CD4-positive, alpha-beta T cell treated with Interleukin-1 beta for 1 hour (primary cell): ENCODE results near the gene RYR1.
A peak's percentile ranks its signal among the peaks of the same experiment; 100 is the strongest.

Experiments
- DNase-seq, 2 donors: peaks; one replicate each; pipeline ENCODE4 v3.0.0-alpha.2; 2020 to 2022

Gene RYR1

GRCh38 chr19:38429055-38429810, 4.3 kb upstream of the RYR1 start:
- no peak for DNase-seq

- no peak for DNase-seq
These were observed 3.7 kb upstream of the RYR1 start for GRCh38 chr19:38429811-38430156.

DNA sequence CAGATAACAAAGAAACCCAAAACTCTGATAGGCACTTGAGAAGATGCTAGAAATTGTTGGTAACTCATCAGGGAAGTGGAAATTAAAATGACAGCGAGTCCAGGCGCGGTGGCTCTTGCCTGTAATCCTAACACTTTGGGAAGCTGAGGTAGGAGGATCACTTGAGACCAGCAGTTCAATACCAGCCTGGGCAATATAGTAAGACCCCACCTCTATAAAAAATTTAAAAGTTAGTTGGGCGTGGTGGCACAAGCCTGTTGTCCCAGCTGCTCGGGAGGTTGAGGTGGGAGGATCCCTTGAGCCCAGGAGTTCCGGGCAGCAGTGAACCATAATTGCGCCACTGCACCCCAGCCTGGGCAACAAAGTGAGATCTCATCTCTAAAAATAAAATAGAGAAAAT, 2.6 kb upstream of the RYR1 start:
- DNase-seq, result no peak

DNA sequence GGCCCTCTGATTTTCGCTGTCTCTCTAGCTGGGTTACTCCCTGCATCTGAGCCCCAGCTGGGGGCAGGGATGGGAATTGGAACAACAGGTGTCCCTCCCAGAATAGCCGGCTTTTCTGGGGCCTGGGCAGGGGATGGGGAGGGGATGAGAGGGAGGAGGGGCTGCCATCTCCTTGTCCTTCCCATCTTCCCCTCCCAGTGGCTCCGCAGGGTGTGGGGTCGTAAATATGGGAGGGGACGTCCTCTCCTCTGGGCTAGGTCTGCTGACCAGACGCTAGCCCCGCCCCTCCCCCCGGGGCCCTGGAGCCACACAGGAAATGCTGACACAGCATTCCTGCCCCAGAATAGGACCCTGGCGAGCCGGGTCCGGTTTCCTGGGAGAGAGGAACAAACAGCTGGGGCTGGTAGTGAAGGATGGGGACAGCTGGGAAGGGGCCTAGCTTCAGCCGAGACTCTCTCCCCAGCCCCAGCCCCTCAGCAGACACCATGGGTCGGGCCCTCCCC, 1.1 kb downstream of the RYR1 start:
- DNase-seq, result no peak

DNA sequence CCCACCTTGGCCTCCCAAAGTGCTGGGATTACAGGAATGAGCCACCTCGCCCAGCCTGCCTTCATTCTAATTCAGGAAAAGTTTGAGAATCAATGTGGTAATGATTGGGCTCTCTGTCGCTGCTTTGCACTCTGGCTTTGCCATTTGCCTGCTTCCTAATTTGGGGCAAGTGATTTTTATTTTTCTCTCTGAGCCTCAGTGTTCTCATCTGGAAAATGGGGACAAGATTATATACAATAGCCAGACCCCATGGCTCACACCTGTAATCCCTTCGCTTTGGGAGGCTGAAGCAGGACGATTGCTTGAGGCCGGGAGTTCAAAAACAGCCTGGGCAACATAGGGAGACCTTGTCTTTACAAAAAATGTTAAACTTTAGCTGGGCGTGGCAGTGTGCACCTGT, 3.8 kb downstream of the RYR1 start:
- DNase-seq, result no peak

GRCh38 chr19:38437917-38438316, 4.4 kb downstream of the RYR1 start:
- no peak for DNase-seq

- DNase-seq, result no peak
These were observed 7.1 kb downstream of the RYR1 start for GRCh38 chr19:38440592-38440991.

- no peak for DNase-seq
These were observed 8.3 kb downstream of the RYR1 start for GRCh38 chr19:38441657-38442348.

GRCh38 chr19:38442736-38443135, 9.2 kb downstream of the RYR1 start:
- no peak for DNase-seq

DNA sequence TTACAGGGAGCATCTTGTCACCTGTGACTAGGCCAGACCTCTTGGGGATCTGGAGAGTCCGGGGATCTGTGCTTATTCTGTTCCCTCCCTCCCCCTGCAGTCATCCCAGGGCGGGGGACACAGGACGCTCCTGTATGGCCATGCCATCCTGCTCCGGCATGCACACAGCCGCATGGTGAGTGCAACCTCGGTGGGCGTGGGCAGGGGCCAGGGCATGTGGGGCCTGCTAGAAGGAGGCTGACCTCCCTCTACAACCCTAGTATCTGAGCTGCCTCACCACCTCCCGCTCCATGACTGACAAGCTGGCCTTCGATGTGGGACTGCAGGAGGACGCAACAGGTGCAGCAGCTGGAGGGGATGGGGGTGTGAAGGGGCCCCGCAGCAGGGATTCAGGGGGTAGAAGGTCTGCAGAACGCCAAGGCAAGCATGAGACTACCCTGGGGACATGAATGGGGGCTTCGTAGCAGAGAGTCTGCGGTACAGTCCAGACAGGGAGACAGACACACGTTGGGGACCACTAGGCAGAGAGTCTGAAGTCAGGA, 10.0 kb downstream of the RYR1 start:
- no peak for DNase-seq

DNA sequence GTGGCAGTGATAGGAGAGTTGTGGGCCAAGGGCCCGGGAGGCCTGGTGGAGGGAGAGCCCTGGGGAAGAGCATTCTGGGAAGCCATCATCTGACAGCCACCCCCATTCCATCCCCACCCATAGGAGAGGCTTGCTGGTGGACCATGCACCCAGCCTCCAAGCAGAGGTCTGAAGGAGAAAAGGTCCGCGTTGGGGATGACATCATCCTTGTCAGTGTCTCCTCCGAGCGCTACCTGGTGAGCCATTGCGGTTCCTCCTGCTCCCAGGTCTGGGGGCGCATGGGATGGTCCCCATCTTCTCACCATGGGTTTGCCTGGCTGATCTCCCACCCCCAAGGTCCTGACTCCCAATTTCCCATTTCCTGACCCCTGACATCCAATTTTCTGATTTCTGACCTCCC, 10.5 kb downstream of the RYR1 start:
- no peak for DNase-seq

DNA sequence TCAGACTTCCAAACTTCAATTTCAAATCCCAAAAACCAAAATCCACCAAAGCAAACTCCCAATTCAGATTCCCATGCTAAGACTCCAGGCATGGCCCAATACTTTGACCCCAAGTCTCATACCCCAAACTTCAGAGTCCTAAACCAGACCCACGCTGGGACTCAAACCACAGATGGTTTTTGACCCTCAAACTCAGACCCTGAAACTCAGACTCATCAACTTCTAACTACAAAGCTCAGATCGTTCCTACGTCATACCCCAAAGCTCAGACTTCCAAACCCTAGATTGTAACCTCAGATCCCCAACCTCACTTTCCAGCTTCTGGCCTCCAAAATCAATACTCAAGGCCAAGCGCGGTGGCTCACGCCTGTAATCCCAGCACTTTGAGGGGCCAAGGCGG, 11.9 kb downstream of the RYR1 start:
- DNase-seq, result no peak

- DNase-seq, result no peak
These were observed 14.7 kb downstream of the RYR1 start for GRCh38 chr19:38448225-38448624.

DNA sequence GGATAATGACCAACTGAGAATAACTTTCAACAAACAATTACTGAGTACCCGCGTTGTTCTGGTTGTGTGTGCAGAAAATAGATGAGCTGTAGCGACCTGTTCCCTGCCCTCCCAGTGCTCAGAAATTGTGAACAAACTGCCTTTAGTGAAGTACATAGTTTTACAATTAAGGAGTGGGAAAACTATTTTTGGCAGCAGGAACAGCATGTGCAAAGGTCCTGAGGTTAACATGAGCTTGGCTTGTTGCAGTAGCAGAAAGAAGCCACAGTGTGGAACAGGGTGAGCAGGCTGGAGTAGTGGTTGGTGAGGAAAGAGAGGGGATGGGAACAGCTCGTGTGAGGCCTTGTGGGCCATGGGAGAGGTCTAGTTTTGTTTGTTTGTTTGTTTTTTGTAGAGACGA, 16.0 kb downstream of the RYR1 start:
- no peak for DNase-seq

GRCh38 chr19:38451036-38451435, 17.5 kb downstream of the RYR1 start:
- DNase-seq, result no peak

DNA sequence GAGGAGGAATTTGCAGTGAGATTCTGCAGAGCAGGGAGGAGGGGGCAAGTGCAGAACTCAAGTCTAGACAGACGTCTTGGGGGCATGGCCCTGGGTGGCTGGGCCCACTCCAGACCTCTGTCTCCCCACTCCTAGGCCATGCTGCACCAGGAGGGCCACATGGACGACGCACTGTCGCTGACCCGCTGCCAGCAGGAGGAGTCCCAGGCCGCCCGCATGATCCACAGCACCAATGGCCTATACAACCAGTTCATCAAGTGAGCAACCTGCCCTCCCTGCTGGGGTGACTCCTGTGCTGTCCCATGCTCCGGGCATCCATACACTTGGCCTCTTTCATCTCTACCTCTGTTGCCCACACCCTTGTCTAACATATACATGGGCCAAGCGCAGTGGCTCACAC, 18.1 kb downstream of the RYR1 start:
- no peak for DNase-seq

GRCh38 chr19:38452430-38453366, 19.2 kb downstream of the RYR1 start:
- peak in 1 of 2 donors; percentile 7 for DNase-seq

DNA sequence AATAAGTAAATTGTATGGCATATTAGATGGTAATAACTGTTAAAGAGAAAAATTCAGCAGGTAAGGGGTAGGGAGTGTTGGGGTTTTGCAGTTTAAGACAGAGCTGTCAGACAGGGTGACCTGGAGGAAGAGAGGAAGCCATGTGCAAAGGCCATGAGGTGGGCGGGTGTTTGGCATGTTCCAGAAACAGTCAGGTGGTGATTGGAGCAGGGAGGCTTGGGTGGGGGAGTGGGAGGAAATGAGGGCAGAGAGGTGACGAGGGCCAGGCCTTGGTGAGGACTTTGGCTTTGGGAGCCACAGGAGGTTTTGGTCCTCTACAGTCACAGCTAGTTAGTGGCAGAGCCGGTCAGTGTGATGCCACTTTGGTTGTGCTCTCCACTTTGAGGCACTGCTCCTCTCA, 20.1 kb downstream of the RYR1 start:
- no peak for DNase-seq

GRCh38 chr19:38455031-38455430, 21.5 kb downstream of the RYR1 start:
- no peak for DNase-seq

GRCh38 chr19:38457202-38457601, 23.7 kb downstream of the RYR1 start:
- DNase-seq, result no peak

- DNase-seq, result no peak
These were observed 24.4 kb downstream of the RYR1 start for GRCh38 chr19:38457690-38458405.

- no peak for DNase-seq
These were observed 25.5 kb downstream of the RYR1 start for GRCh38 chr19:38458991-38459390.

DNA sequence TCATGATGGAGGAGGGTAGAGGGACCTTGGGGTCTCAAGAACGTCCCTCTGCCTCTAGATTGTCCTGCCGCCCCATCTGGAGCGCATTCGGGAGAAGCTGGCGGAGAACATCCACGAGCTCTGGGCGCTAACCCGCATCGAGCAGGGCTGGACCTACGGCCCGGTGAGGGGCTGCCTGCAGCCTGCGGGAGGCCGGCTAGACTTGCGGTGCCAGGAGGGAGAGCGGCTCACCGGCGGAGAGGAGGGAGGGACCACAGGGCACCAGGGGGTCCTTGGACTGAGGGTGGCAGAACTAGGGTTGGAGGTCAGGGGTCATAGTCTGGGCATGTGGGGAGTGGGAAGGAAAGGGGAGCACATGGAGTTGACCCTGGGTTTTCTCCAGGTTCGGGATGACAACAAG, 29.9 kb downstream of the RYR1 start:
- no peak for DNase-seq
